GM13976 (cell line): Measurements from ENCODE around the gene KRT38.

Experiments used
- DNase-seq: peaks from one replicate; pipeline ENCODE4 v3.0.0; 2012; ENCODE audit warnings: low spot score
- CTCF ChIP-seq: IDR thresholded peaks from 2 replicates; pipeline ENCODE4 v1.5.1; 2012; ENCODE audit warnings: borderline replicate concordance, mild to moderate bottlenecking; ENCODE audit not compliant: insufficient read depth; ENCODE audit errors: extremely low read depth, missing control alignments, control extremely low read depth
- in situ Hi-C: fragments of 300-500 bp; cut with MboI; formaldehyde crosslinking; loops from one replicate; pipeline ENCODE4 v1.12.0; 2022; ENCODE audit warnings: low sequenced_read_pairs, mixed read lengths, inconsistent platforms; ENCODE audit not compliant: unreplicated experiment

KRT38 gene

GRCh38 chr17:41464173-41464572 lies 23.4 kb upstream of the KRT38 start:
- TF ChIP-seq CTCF, result no peak
- DNase-seq, result no peak
- in situ Hi-C loops, result no loop called here

GRCh38 chr17:41463746-41464145 lies 23.0 kb upstream of the KRT38 start:
- no peak for DNase-seq
- in situ Hi-C loops, result no loop called here
- no peak for TF ChIP-seq CTCF

- DNase-seq, result no peak
- in situ Hi-C loops, result no loop called here
- TF ChIP-seq CTCF, result no peak
Measured at GRCh38 chr17:41462705-41463104, 21.9 kb upstream of the KRT38 start.

GRCh38 chr17:41457676-41458075 lies 16.9 kb upstream of the KRT38 start:
- in situ Hi-C loops, result no loop called here
- no peak for TF ChIP-seq CTCF
- no peak for DNase-seq

GRCh38 chr17:41456204-41456603 lies 15.4 kb upstream of the KRT38 start:
- no peak for DNase-seq
- in situ Hi-C loops, result no loop called here
- no peak for TF ChIP-seq CTCF

GRCh38 chr17:41455236-41455635 lies 14.5 kb upstream of the KRT38 start:
- DNase-seq, result no peak
- no peak for TF ChIP-seq CTCF
- in situ Hi-C loops, result no loop called here

GRCh38 chr17:41453066-41453465 lies 12.3 kb upstream of the KRT38 start:
- no peak for TF ChIP-seq CTCF

More at GRCh38 chr17:41453066-41453465, 12.3 kb upstream of the KRT38 start:
- in situ Hi-C loops, result no loop called here
- DNase-seq, result no peak
